GM18868 (cell line): ENCODE results near the gene PFN4.
"Not testable (repeated sequence)": the region's sequence is repeated elsewhere in the genome, so short reads cannot be mapped to it uniquely, and the experiment has no call there.

ENCODE experiments used
- ATAC-seq: cut with Tn5 transposase; IDR thresholded peaks from one replicate; pipeline ENCODE4 v1.9.1; 2021; ENCODE audit warnings: mild to moderate bottlenecking, moderate library complexity; ENCODE audit not compliant: unreplicated experiment

PFN4 gene

GRCh38 chr2:24123195-24123921 lies at the start of gene PFN4, which contains the start of gene FAM228B:
Gene PFN4, minus strand, starts transcription at chr2:24123334. Its CDS starts 799 bp downstream, at chr2:24122535.
Gene FAM228B, plus strand, starts transcription at chr2:24123469. Its CDS starts 893 bp downstream, at chr2:24124362.
- peak; percentile 93 for ATAC-seq

GRCh38 chr2:24169023-24169422 lies 45.9 kb upstream of the PFN4 start:
- ATAC-seq: no peak

GRCh38 chr2:24164416-24164973 lies 41.4 kb upstream of the PFN4 start:
- peak; percentile 77 for ATAC-seq

GRCh38 chr2:24163601-24164000 lies 40.5 kb upstream of the PFN4 start:
- no peak for ATAC-seq

GRCh38 chr2:24163186-24163585 lies 40.1 kb upstream of the PFN4 start:
- no peak for ATAC-seq

- no peak for ATAC-seq
Observed at GRCh38 chr2:24162494-24162893, 39.4 kb upstream of the PFN4 start.

- ATAC-seq: no peak
Observed at GRCh38 chr2:24160761-24161160, 37.6 kb upstream of the PFN4 start.

- no peak for ATAC-seq
Observed at GRCh38 chr2:24159708-24160107, 36.6 kb upstream of the PFN4 start.

GRCh38 chr2:24158131-24158530 lies 35.0 kb upstream of the PFN4 start:
- ATAC-seq: no peak

GRCh38 chr2:24153478-24153877 lies 30.3 kb upstream of the PFN4 start:
- no peak for ATAC-seq

GRCh38 chr2:24152413-24153197 lies 29.5 kb upstream of the PFN4 start:
- ATAC-seq: no peak

- ATAC-seq: no peak
Observed at GRCh38 chr2:24147364-24147763, 24.2 kb upstream of the PFN4 start.

GRCh38 chr2:24140305-24140704 lies 17.2 kb upstream of the PFN4 start:
- not testable (repeated sequence) for ATAC-seq

- ATAC-seq: no peak
Observed at GRCh38 chr2:24132543-24132942, 9.4 kb upstream of the PFN4 start.

- ATAC-seq: no peak
Observed at GRCh38 chr2:24125956-24126355, 2.8 kb upstream of the PFN4 start.

GRCh38 chr2:24123922-24124580 lies 917 bp upstream of the PFN4 start:
- peak; percentile 5 for ATAC-seq

- no peak for ATAC-seq
Observed at GRCh38 chr2:24122366-24123194, 554 bp downstream of the PFN4 start.

GRCh38 chr2:24121469-24121868 lies 1.7 kb downstream of the PFN4 start:
- no peak for ATAC-seq

GRCh38 chr2:24121066-24121465 lies 2.1 kb downstream of the PFN4 start:
- no peak for ATAC-seq

GRCh38 chr2:24117902-24118301 lies 5.2 kb downstream of the PFN4 start:
- no peak for ATAC-seq
